AG09319 (cell line): ENCODE data around the gene ANKLE1.

Experiments used
- DNase-seq: peaks from one replicate; pipeline ENCODE4 v3.0.0-alpha.2; 2010; ENCODE audit warnings: low read depth; ENCODE audit errors: extremely low read depth
- CTCF ChIP-seq: IDR thresholded peaks from 2 replicates; pipeline ENCODE4 v1.5.1; 2011; ENCODE audit warnings: low read depth, mild to moderate bottlenecking, inconsistent platforms, low read length, moderate library complexity

The ANKLE1 gene

GRCh38 chr19:17244618-17245534, 36.8 kb upstream of the ANKLE1 start:
- no peak for DNase-seq
- no peak for TF ChIP-seq CTCF

DNA sequence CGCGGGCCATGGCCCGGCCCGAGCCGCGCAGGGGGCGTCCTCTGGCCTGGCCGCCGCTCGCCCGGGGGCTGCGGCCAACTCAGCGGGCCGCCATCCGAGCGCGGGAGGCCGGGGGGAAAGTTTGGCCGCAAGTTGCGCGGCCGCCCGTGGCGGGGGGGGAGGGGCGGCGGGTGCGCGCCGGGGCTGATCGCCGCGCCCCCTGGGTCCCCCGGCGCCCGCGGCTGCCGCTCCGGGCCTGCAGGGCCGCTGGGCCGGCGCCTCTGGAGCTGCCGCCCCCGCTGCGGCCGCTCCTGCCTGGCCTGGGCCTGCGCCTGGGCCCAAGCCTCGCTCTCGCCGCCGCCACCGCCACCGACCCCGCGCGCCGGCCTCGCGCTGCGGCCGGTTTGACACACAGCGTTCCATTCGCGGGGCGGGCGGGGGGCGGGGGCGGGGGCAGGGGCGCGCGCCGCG, 36.1 kb upstream of the ANKLE1 start, which contains the start of gene NR2F6:
Gene NR2F6, minus strand, starts transcription at position 385 of the 450 bp plus-strand sequence. CDS start 699 bp downstream, outside the sequence.
- no peak for DNase-seq
- no peak for TF ChIP-seq CTCF

- no peak for DNase-seq
- no peak for TF ChIP-seq CTCF
Observed at GRCh38 chr19:17246681-17247425, 34.8 kb upstream of the ANKLE1 start.

DNA sequence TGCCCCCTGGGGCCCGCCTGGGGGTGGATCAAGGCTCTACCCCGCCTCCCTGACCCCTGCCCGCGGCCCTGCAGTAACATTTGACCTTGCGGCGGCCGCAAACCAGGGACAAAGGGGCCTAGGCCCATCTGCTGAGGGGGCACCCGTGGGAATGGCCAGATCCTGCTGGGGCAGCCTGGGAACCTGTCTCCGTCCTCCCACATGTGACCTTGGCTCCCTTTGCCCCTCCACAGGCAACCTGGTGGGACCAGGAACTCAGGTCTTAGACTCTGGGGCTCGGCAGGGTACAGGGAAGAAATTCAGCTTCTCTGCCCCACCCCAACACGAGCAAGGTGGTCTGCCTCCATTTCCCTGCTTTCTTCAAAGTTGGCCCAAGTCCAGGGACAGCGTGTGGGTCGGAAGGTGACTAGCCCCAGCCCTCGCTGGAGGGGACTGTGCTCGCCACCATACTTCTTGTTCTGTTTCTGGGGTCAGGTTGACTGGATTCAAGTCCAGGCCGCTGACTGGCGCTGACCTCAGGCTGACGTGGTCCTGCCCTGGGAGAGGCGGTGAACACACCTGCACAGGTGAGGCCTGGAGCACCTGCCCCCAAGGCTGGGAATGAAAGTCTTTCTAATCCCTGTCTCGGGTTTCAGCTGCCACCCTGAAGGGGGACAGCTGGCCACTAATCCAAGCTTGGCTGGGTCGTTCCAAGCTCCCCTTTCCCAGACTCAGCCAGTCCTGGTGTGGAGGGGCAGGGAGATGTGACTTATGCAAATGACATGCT, 33.5 kb upstream of the ANKLE1 start:
- TF ChIP-seq CTCF, result no peak
- no peak for DNase-seq

GRCh38 chr19:17249887-17250548, 31.7 kb upstream of the ANKLE1 start:
- TF ChIP-seq CTCF, result no peak
- no peak for DNase-seq

DNA sequence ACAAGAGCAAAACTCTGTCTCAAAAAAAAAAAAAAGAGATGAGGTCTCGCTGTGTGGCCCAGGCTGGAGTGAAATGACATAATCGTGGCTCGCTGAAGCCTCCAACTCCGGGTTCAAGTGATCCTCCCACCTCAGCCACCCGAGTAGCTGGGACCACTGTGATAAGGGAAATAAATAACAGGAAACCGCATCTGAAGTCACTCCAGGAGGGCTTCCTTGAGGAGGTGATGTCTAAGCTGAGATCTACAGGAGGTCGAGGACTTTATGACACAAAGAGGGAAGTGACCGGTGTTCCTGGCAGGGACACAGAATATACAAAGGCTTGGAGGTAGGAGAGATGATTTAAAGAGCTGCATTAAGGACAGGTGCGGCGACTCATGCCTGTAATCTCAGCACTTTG, 27.1 kb upstream of the ANKLE1 start:
- TF ChIP-seq CTCF, result no peak
- DNase-seq, result no peak
